ENCODE results near the gene RBM41. TPM values are rescaled to one million over a fixed set of nuclear protein-coding genes. Genes with fewer than 3 reads are reported as not detected.

RBM41 gene
- total RNA-seq, 1 experiment from 2014 or later = 22.0 TPM

DNA sequence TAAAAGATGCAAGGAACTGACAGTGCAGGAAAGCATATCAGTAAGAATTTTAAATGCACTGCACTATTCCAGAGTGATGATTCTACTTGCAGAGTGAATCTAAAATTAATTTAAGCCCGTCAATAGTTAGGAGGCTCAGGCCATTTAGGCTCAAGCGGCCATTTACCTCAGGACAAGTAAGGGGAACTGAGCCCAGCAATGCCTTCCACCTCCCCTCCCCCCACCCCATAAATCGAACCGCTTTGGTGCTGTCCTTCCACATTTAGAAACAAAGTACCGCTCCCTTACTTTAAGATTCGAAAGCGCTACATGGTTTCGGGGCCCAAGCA, 665 bp downstream of the RBM41 start:
- H3K4me1 Mint-ChIP-seq = peaks cover 8% of the 10 kb centered on the region
- H3K9me3 Mint-ChIP-seq = no peaks in the 10 kb centered on the region
- POLR2A ChIA-PET = interaction anchor here (0.8 kb wide), 1 partner anchor 72 kb away, joined by 4 read pairs; no protein-coding TSS in a partner anchor
- DNase-seq (ENCODE audit: low spot score) = no peak
- H3K27ac Mint-ChIP-seq = no peak overlapping the region
- CTCF ChIA-PET = interaction anchor here (1.2 kb wide), 1 partner anchor 224 kb away, joined by 4 read pairs; no protein-coding TSS in a partner anchor
- TF ChIP-seq, protein P1, sequence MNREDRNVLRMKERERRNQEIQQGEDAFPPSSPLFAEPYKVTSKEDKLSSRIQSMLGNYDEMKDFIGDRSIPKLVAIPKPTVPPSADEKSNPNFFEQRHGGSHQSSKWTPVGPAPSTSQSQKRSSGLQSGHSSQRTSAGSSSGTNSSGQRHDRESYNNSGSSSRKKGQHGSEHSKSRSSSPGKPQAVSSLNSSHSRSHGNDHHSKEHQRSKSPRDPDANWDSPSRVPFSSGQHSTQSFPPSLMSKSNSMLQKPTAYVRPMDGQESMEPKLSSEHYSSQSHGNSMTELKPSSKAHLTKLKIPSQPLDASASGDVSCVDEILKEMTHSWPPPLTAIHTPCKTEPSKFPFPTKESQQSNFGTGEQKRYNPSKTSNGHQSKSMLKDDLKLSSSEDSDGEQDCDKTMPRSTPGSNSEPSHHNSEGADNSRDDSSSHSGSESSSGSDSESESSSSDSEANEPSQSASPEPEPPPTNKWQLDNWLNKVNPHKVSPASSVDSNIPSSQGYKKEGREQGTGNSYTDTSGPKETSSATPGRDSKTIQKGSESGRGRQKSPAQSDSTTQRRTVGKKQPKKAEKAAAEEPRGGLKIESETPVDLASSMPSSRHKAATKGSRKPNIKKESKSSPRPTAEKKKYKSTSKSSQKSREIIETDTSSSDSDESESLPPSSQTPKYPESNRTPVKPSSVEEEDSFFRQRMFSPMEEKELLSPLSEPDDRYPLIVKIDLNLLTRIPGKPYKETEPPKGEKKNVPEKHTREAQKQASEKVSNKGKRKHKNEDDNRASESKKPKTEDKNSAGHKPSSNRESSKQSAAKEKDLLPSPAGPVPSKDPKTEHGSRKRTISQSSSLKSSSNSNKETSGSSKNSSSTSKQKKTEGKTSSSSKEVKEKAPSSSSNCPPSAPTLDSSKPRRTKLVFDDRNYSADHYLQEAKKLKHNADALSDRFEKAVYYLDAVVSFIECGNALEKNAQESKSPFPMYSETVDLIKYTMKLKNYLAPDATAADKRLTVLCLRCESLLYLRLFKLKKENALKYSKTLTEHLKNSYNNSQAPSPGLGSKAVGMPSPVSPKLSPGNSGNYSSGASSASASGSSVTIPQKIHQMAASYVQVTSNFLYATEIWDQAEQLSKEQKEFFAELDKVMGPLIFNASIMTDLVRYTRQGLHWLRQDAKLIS (CRISPR knock-in tag; IDR thresholded peaks at IDR 0.05; ENCODE audit: borderline replicate concordance) = no peak
- TF ChIP-seq ZNF232 (CRISPR knock-in tag; IDR thresholded peaks at IDR 0.05) (no peak), NR3C1 (CRISPR knock-in tag; conservative IDR thresholded peaks at IDR 0.05; ENCODE audit: low read depth) (no peak), ESRRA (CRISPR knock-in tag; IDR thresholded peaks at IDR 0.05; ENCODE audit: borderline replicate concordance) (no peak), CDX4 (CRISPR knock-in tag; IDR thresholded peaks at IDR 0.05; ENCODE audit: borderline replicate concordance) (no peak), FOXP4 (CRISPR knock-in tag; IDR thresholded peaks at IDR 0.05) (no peak), RORB (CRISPR knock-in tag; IDR thresholded peaks at IDR 0.05) (no peak), MYBL2 (CRISPR knock-in tag; IDR thresholded peaks at IDR 0.05) (no peak), CTCF (IDR thresholded peaks at IDR 0.05) (no peak)
- TF ChIP-seq, protein P2, sequence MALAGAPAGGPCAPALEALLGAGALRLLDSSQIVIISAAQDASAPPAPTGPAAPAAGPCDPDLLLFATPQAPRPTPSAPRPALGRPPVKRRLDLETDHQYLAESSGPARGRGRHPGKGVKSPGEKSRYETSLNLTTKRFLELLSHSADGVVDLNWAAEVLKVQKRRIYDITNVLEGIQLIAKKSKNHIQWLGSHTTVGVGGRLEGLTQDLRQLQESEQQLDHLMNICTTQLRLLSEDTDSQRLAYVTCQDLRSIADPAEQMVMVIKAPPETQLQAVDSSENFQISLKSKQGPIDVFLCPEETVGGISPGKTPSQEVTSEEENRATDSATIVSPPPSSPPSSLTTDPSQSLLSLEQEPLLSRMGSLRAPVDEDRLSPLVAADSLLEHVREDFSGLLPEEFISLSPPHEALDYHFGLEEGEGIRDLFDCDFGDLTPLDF (CRISPR knock-in tag; IDR thresholded peaks at IDR 0.05) = no peak
- TF ChIP-seq, protein P3, sequence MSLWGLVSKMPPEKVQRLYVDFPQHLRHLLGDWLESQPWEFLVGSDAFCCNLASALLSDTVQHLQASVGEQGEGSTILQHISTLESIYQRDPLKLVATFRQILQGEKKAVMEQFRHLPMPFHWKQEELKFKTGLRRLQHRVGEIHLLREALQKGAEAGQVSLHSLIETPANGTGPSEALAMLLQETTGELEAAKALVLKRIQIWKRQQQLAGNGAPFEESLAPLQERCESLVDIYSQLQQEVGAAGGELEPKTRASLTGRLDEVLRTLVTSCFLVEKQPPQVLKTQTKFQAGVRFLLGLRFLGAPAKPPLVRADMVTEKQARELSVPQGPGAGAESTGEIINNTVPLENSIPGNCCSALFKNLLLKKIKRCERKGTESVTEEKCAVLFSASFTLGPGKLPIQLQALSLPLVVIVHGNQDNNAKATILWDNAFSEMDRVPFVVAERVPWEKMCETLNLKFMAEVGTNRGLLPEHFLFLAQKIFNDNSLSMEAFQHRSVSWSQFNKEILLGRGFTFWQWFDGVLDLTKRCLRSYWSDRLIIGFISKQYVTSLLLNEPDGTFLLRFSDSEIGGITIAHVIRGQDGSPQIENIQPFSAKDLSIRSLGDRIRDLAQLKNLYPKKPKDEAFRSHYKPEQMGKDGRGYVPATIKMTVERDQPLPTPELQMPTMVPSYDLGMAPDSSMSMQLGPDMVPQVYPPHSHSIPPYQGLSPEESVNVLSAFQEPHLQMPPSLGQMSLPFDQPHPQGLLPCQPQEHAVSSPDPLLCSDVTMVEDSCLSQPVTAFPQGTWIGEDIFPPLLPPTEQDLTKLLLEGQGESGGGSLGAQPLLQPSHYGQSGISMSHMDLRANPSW (CRISPR knock-in tag; conservative IDR thresholded peaks at IDR 0.05; ENCODE audit: low read depth) = no peak
- TF ChIP-seq, protein P4, sequence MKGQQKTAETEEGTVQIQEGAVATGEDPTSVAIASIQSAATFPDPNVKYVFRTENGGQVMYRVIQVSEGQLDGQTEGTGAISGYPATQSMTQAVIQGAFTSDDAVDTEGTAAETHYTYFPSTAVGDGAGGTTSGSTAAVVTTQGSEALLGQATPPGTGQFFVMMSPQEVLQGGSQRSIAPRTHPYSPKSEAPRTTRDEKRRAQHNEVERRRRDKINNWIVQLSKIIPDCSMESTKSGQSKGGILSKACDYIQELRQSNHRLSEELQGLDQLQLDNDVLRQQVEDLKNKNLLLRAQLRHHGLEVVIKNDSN (CRISPR knock-in tag; IDR thresholded peaks at IDR 0.05) = no peak
- H3K4me3 Mint-ChIP-seq = peak overlapping the region; percentile 99
- ATAC-seq = no peak
- H3K36me3 Mint-ChIP-seq = peaks cover 36% of the 10 kb centered on the region
- no peaks in the 10 kb centered on the region for H3K27me3 Mint-ChIP-seq (ENCODE audit: low read depth)

Measured in WTC11 (cell line).